Measurements from ENCODE around the gene CCDC121.
"Not testable (repeated sequence)": the region's sequence is repeated elsewhere in the genome, so short reads cannot be mapped to it uniquely, and the experiment has no call there.

Gene CCDC121

DNA sequence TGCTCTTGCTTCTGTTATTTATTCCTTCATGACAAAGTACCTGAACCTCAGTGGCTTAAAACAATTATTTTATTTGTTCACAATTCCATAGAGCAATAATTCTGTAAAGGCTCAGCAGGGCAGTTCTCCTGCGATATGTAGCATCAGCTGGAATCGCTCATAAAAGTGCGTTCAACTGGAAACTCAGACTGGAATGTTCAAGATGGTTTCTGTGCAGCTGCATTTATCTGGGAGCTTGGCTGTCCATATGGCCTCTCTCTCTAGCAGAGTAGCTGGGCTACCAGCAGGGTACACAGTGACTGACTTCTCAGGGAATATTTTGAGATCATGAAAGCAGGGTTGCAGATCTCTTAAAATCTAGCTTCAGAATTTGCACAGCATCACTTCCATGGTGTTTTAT is 13.5 kb downstream of the CCDC121 start:
- H3K4me3 ChIP-seq (ENCODE audit: low read length): no peak overlapping the region
- DNase-seq (ENCODE audit: low read depth, low spot score): no peak
- H3K4me1 ChIP-seq (ENCODE audit: control insufficient read depth, insufficient read depth, low read length): no peaks in the 10 kb centered on the region
- no peak overlapping the region for H3K27ac ChIP-seq (ENCODE audit: low read length)
- H3K27me3 ChIP-seq (ENCODE audit: control insufficient read depth, insufficient read depth, low read length): no peaks in the 10 kb centered on the region
- no CpG with 5 or more reads among the region's 3 CpGs for WGBS (ENCODE audit: insufficient coverage, insufficient read length)
- peaks cover 15% of the 10 kb centered on the region; the same call in 1 of the 2 replicates for H3K36me3 ChIP-seq (ENCODE audit: control insufficient read depth, insufficient read depth, low read length)
- no peaks in the 10 kb centered on the region for H3K9me3 ChIP-seq (ENCODE audit: control insufficient read depth, insufficient read depth, low read length)

DNA sequence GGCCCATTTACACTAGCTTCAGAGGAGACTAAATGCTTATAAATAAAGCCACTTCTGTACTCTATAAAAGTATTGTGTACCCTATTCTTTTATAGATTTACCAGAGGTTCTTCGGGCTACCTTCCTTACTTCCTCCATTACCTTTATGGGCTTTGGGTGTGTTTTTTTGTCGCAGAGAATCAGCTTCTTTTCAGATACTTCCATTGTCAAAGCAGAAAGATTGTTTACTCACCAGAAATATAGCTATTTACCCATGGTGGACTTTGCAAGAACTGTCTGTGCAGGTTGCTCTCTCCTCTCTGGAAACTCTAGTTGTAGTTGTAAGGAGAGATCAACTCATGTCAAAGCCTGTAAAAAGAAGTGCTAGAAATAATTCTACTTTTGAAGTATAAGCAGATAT is 14.8 kb downstream of the CCDC121 start:
- Histone ChIP-seq H3K9me3 (ENCODE audit: control insufficient read depth, insufficient read depth, low read length) (no peaks in the 10 kb centered on the region), H3K36me3 (ENCODE audit: control insufficient read depth, insufficient read depth, low read length) (peaks cover 15% of the 10 kb centered on the region; the same call in 1 of the 2 replicates), H3K4me3 (ENCODE audit: low read length) (no peak overlapping the region), H3K27ac (ENCODE audit: low read length) (no peak overlapping the region), H3K4me1 (ENCODE audit: control insufficient read depth, insufficient read depth, low read length) (no peaks in the 10 kb centered on the region), H3K27me3 (ENCODE audit: control insufficient read depth, insufficient read depth, low read length) (no peaks in the 10 kb centered on the region)
- no CpG with 5 or more reads among the region's 2 CpGs for WGBS (ENCODE audit: insufficient coverage, insufficient read length)
- no peak for DNase-seq (ENCODE audit: low read depth, low spot score)

DNA sequence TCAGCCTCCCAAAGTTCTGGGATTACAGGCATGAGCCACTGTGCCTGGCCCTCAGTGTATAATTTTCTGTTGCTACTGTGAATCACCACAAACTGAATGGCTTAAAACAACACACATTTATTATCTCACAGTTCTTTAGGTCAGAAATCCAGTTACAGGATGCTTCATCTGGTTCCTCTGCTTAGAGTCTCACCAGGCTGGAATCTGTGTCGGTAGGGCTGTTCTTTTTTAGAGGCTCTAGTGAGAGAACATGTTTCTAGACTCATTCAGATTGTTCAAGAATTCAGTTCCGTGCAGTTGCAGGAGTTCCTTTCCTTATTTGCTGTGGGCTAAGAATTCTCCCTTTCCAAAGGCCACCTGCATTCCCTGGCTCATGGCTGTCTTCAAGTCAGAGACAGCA is 22.2 kb downstream of the CCDC121 start:
- DNase-seq (ENCODE audit: low read depth, low spot score): no peak
- no peaks in the 10 kb centered on the region for H3K27me3 ChIP-seq (ENCODE audit: control insufficient read depth, insufficient read depth, low read length)
- H3K4me3 ChIP-seq (ENCODE audit: low read length): no peak overlapping the region
- peaks cover 10% of the 10 kb centered on the region; the same call in 1 of the 2 replicates for H3K36me3 ChIP-seq (ENCODE audit: control insufficient read depth, insufficient read depth, low read length)
- no CpG with 5 or more reads among the region's 2 CpGs for WGBS (ENCODE audit: insufficient coverage, insufficient read length)
- H3K4me1 ChIP-seq (ENCODE audit: control insufficient read depth, insufficient read depth, low read length): no peaks in the 10 kb centered on the region
- H3K27ac ChIP-seq (ENCODE audit: low read length): no peak overlapping the region
- H3K9me3 ChIP-seq (ENCODE audit: control insufficient read depth, insufficient read depth, low read length): no peaks in the 10 kb centered on the region

DNA sequence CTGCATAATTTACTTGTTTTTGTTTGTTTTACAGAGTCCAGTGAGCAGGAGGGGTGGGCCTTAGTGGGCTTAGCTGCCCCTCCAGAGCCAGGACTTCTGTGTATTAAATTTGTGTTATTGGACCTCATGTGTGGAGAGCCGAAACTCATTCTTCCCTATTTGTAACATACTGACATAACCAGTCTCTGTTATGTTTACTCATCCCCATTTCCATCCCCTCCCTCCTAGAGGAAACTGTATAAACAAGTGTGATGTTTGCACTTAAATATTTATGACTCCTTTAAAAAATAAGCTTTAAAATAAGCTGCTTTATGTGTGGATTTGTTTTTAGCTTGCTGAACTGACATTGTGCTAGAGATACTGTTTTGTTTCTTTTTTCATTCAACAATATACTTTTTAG is 32.2 kb downstream of the CCDC121 start:
- DNase-seq (ENCODE audit: low read depth, low spot score): no peak
- H3K36me3 ChIP-seq (ENCODE audit: control insufficient read depth, insufficient read depth, low read length): no peaks in the 10 kb centered on the region; the same call in 1 of the 2 replicates
- no CpG with 5 or more reads among the region's 1 CpG for WGBS (ENCODE audit: insufficient coverage, insufficient read length)

DNA sequence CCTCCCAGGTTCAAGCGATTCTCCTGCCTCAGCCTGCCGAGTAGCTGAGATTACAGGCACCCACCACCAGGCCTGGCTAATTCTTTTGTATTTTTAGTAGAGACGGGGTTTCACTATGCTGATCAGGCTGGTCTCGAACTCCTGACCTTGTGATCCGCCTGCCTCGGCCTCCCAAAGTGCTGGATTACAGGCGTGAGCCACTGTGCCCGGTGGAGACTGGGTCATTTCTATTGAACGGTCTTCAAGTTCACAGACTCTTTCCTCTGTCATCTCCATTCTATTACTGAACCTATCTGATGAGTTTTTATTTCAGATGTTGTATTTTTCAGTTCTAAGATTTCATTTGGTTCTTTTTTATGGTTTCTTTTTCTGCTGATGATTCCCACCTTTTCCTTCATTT is 33.4 kb downstream of the CCDC121 start:
- not testable (repeated sequence) for H3K9me3 ChIP-seq (ENCODE audit: control insufficient read depth, insufficient read depth, low read length)

More for the DNA sequence above, 32.2 kb downstream of the CCDC121 start:
- no peaks in the 10 kb centered on the region for H3K4me1 ChIP-seq (ENCODE audit: control insufficient read depth, insufficient read depth, low read length)
- H3K9me3 ChIP-seq (ENCODE audit: control insufficient read depth, insufficient read depth, low read length): peaks cover 2% of the 10 kb centered on the region
- no peaks in the 10 kb centered on the region for H3K27me3 ChIP-seq (ENCODE audit: control insufficient read depth, insufficient read depth, low read length)
- no peak overlapping the region for H3K4me3 ChIP-seq (ENCODE audit: low read length)
- no peak overlapping the region for H3K27ac ChIP-seq (ENCODE audit: low read length)

DNA sequence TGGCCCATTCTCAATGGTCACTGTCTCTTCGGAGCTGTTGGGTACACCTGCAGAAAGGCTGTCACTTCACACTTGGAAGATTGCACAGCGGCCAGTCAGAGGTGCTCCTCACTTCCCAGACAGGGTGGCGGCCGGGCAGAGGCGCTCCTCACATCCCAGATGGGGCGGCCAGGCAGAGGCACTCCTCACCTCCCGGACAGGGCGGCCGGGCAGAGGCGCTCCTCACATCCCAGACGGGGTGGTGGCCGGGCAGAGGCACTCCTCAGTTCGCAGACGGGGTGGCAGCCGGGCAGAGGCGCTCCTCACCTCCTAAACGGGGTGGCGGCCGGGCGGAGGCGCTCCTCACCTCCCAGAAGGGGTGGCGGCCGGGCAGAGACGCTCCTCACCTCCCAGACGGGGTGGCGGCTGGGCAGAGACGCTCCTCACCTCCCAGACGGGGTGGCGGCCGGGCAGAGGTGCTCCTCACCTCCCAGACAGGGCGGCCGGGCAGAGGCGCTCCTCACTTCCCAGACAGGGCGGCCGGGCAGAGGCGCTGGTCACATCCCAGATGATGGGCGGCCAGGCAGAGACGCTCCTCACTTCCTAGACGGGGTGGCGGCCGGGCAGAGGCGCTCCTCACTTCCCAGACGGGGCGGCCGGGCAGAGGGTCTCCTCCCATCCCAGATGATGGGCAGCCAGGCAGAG is 34.6 kb downstream of the CCDC121 start:
- no CpG with 5 or more reads among the region's 45 CpGs for WGBS (ENCODE audit: insufficient coverage, insufficient read length)
- not testable (repeated sequence) for H3K36me3 ChIP-seq (ENCODE audit: control insufficient read depth, insufficient read depth, low read length); H3K27me3 ChIP-seq (ENCODE audit: control insufficient read depth, insufficient read depth, low read length); H3K4me3 ChIP-seq (ENCODE audit: low read length); H3K9me3 ChIP-seq (ENCODE audit: control insufficient read depth, insufficient read depth, low read length); H3K27ac ChIP-seq (ENCODE audit: low read length); H3K4me1 ChIP-seq (ENCODE audit: control insufficient read depth, insufficient read depth, low read length); DNase-seq (ENCODE audit: low read depth, low spot score)

More for the DNA sequence above, 33.4 kb downstream of the CCDC121 start:
- not testable (repeated sequence) for H3K27me3 ChIP-seq (ENCODE audit: control insufficient read depth, insufficient read depth, low read length); DNase-seq (ENCODE audit: low read depth, low spot score); H3K4me3 ChIP-seq (ENCODE audit: low read length); H3K36me3 ChIP-seq (ENCODE audit: control insufficient read depth, insufficient read depth, low read length); H3K4me1 ChIP-seq (ENCODE audit: control insufficient read depth, insufficient read depth, low read length); H3K27ac ChIP-seq (ENCODE audit: low read length)
- no CpG with 5 or more reads among the region's 9 CpGs for WGBS (ENCODE audit: insufficient coverage, insufficient read length)

DNA sequence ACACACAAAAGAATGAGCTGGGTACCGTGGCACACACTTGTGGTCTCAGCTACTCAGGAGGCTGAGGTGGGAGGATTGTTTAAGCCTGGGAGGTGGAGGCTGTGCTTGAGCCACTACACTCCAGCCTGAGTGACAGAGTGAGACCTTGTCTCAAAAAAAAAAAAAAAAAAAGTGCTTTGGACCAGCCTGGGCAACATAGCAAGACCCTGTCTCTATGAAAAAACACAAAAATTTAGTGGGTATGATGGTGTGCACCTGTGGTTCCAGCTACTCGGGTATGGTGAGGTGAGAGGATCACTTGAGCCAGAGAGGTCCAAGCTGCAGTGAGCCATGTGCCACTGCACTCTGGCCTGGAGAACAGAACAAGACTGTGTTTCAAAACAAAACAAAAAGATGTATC is 35.6 kb downstream of the CCDC121 start:
- H3K4me3 ChIP-seq (ENCODE audit: low read length): no peak overlapping the region
- peaks cover 2% of the 10 kb centered on the region for H3K9me3 ChIP-seq (ENCODE audit: control insufficient read depth, insufficient read depth, low read length)
- H3K27me3 ChIP-seq (ENCODE audit: control insufficient read depth, insufficient read depth, low read length): no peaks in the 10 kb centered on the region
- H3K36me3 ChIP-seq (ENCODE audit: control insufficient read depth, insufficient read depth, low read length): no peaks in the 10 kb centered on the region; the same call in 1 of the 2 replicates
- no peaks in the 10 kb centered on the region for H3K4me1 ChIP-seq (ENCODE audit: control insufficient read depth, insufficient read depth, low read length)
- no peak for DNase-seq (ENCODE audit: low read depth, low spot score)
- H3K27ac ChIP-seq (ENCODE audit: low read length): no peak overlapping the region
- no CpG with 5 or more reads among the region's 2 CpGs for WGBS (ENCODE audit: insufficient coverage, insufficient read length)

DNA sequence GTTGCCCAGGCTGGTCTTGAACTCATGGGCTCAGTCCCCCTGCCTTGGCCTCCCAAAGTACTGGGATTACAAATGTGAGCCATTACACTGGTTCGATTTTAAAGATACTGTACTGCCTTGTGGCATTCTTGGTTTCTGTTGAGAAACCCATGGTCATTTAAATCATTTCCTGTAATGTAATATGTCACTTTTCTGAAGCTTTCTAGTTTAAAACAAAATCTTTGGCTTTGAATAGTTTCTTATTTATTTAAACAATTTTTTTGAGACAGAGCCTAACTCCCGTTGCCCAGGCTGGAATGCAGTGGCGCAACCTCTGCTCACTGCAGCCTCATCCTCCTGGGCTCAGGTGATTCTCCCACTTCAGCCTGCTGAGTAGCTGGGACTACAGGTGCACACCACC is 37.1 kb downstream of the CCDC121 start:
- no peak overlapping the region for H3K4me3 ChIP-seq (ENCODE audit: low read length)
- no CpG with 5 or more reads among the region's 3 CpGs for WGBS (ENCODE audit: insufficient coverage, insufficient read length)
- no peaks in the 10 kb centered on the region; the same call in 1 of the 2 replicates for H3K36me3 ChIP-seq (ENCODE audit: control insufficient read depth, insufficient read depth, low read length)
- H3K9me3 ChIP-seq (ENCODE audit: control insufficient read depth, insufficient read depth, low read length): peaks cover 2% of the 10 kb centered on the region
- no peak overlapping the region for H3K27ac ChIP-seq (ENCODE audit: low read length)
- H3K4me1 ChIP-seq (ENCODE audit: control insufficient read depth, insufficient read depth, low read length): no peaks in the 10 kb centered on the region
- no peaks in the 10 kb centered on the region for H3K27me3 ChIP-seq (ENCODE audit: control insufficient read depth, insufficient read depth, low read length)
- DNase-seq (ENCODE audit: low read depth, low spot score): no peak

DNA sequence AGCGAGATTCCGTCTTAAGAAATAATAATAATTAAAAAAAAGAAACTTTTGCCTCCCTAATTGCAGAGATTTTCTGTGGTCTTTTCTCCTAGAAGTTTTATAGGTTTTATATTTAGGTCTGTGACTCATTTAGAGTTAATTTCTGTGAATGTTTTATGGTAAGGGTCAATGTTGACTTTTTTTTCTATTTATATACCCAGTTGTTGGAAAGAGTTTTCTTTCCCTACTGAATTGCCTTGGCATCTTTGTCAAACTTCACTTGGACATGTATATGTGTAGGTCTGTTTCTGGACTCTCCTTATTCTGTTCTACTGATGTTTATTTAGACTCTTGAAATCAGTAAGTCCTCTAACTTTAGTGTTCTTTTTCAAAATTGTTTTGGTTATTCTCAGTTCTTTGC is 40.5 kb downstream of the CCDC121 start:
- WGBS (ENCODE audit: insufficient coverage, insufficient read length): no CpG with 5 or more reads among the region's 2 CpGs
- H3K4me3 ChIP-seq (ENCODE audit: low read length): no peak overlapping the region
- H3K27me3 ChIP-seq (ENCODE audit: control insufficient read depth, insufficient read depth, low read length): no peaks in the 10 kb centered on the region
- no peak overlapping the region for H3K27ac ChIP-seq (ENCODE audit: low read length)
- peaks cover under 1% of the 10 kb centered on the region for H3K9me3 ChIP-seq (ENCODE audit: control insufficient read depth, insufficient read depth, low read length)
- no peaks in the 10 kb centered on the region for H3K4me1 ChIP-seq (ENCODE audit: control insufficient read depth, insufficient read depth, low read length)
- H3K36me3 ChIP-seq (ENCODE audit: control insufficient read depth, insufficient read depth, low read length): no peaks in the 10 kb centered on the region; the same call in 1 of the 2 replicates
- DNase-seq (ENCODE audit: low read depth, low spot score): no peak

DNA sequence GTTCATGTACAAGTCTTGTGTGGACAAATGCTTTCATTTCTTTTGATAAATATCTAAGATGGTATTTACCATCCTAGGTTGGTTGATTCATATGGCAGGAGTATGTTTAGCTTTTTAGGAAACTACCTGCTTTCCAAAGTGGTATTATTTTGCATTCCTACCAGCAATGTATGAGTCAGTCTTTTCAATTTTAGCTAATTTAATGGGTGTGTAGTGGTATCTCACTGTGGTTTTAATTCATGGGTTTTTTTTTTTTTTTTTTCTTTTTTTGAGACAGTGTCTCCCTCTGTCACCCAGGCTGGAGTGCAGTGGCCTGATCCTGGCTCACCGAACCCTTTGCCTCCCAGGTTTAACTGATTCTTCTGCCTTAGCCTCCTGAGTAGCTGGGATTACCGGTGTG is 41.8 kb downstream of the CCDC121 start:
- Histone ChIP-seq H3K27ac (ENCODE audit: low read length) (no peak overlapping the region), H3K27me3 (ENCODE audit: control insufficient read depth, insufficient read depth, low read length) (no peaks in the 10 kb centered on the region), H3K36me3 (ENCODE audit: control insufficient read depth, insufficient read depth, low read length) (no peaks in the 10 kb centered on the region), H3K9me3 (ENCODE audit: control insufficient read depth, insufficient read depth, low read length) (no peaks in the 10 kb centered on the region), H3K4me1 (ENCODE audit: control insufficient read depth, insufficient read depth, low read length) (no peaks in the 10 kb centered on the region), H3K4me3 (ENCODE audit: low read length) (no peak overlapping the region)
- DNase-seq (ENCODE audit: low read depth, low spot score): no peak
- no CpG with 5 or more reads among the region's 2 CpGs for WGBS (ENCODE audit: insufficient coverage, insufficient read length)

DNA sequence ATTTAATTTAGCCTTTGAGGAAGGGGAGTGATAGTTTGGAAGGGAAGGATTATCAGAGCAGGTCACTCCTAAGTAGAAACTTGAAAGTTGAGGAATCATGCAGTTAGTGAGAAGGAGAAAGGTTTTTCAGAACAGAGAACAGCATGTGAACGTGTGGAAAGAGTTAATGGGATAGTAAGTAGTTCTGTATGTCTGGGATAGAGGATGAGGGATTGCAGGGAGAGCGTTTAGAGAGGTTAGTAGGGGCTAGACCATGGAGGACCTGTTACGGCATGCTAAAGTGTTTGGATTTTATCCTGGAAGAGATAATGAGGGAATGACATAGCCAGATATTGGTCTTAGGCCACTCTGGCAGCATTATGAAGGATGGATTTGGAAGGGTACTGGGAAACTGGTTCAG is 44.2 kb downstream of the CCDC121 start:
- 100% methylated on average over 2 of the region's 3 CpGs for WGBS (ENCODE audit: insufficient coverage, insufficient read length)
- Histone ChIP-seq H3K4me3 (ENCODE audit: low read length) (no peak overlapping the region), H3K27me3 (ENCODE audit: control insufficient read depth, insufficient read depth, low read length) (no peaks in the 10 kb centered on the region), H3K4me1 (ENCODE audit: control insufficient read depth, insufficient read depth, low read length) (no peaks in the 10 kb centered on the region), H3K36me3 (ENCODE audit: control insufficient read depth, insufficient read depth, low read length) (no peaks in the 10 kb centered on the region), H3K9me3 (ENCODE audit: control insufficient read depth, insufficient read depth, low read length) (no peaks in the 10 kb centered on the region), H3K27ac (ENCODE audit: low read length) (no peak overlapping the region)
- DNase-seq (ENCODE audit: low read depth, low spot score): no peak
